ENCODE data around the gene ADRA2B. TPM values are rescaled to one million over a fixed set of nuclear protein-coding genes. Genes with fewer than 3 reads are reported as not detected.
"Not testable (repeated sequence)": the region's sequence is repeated elsewhere in the genome, so short reads cannot be mapped to it uniquely, and the experiment has no call there.

The ADRA2B gene
- total RNA-seq, 2 donors from 2014 or later: 4.1 to 7.1 TPM

GRCh38 chr2:96064760-96065159, 51.6 kb downstream of the ADRA2B start:
- DNase-seq (ENCODE audit: low spot score); intact Hi-C loops (cut with DNase I): not testable (repeated sequence)

GRCh38 chr2:96064047-96064675, 52.2 kb downstream of the ADRA2B start:
- intact Hi-C loops (cut with DNase I): not testable (repeated sequence)
- DNase-seq (ENCODE audit: low spot score): peak; percentile 10

GRCh38 chr2:96063116-96063899, 53.1 kb downstream of the ADRA2B start:
- intact Hi-C loops (cut with DNase I): not testable (repeated sequence)
- DNase-seq (ENCODE audit: low spot score): peak; percentile 82

Other genes starting within 250 kb of the ADRA2B start
- 10 to 100 TPM; 36.0 to 37.2 TPM for gene ANKRD36C, start 124.7 kb downstream of the ADRA2B start, total RNA-seq
- gene GPAT2, start 81.7 kb downstream of the ADRA2B start, total RNA-seq: 1 to 10 TPM; 6.0 to 10.0 TPM
- gene ASTL, start 21.9 kb upstream of the ADRA2B start, total RNA-seq: not detected
- 1 to 10 TPM; 3.5 to 3.8 TPM for gene DUSP2, start 28.9 kb upstream of the ADRA2B start, total RNA-seq
- 10 to 100 TPM; 68.0 to 71.4 TPM for gene STARD7, start 92.3 kb upstream of the ADRA2B start, total RNA-seq
- gene TMEM127, start 149.4 kb upstream of the ADRA2B start, total RNA-seq: 10 to 100 TPM; 49.2 to 52.4 TPM
- 10 to 100 TPM; 41.9 to 46.4 TPM for gene CIAO1, start 149.7 kb upstream of the ADRA2B start, total RNA-seq
- gene SNRNP200, start 189.0 kb upstream of the ADRA2B start, total RNA-seq: 10 to 100 TPM; 67.2 to 78.3 TPM
- 1 to 10 TPM in 1 of 2 donors, under 1 TPM in 1; 0.69 to 1.5 TPM for gene ITPRIPL1, start 208.7 kb upstream of the ADRA2B start, total RNA-seq
- under 1 TPM; 0.51 to 1.00 TPM for gene NCAPH, start 219.2 kb upstream of the ADRA2B start, total RNA-seq